CD4-positive, alpha-beta T cell (primary cell): Measurements from ENCODE around the gene EP400. TPM values are rescaled to one million over a fixed set of nuclear protein-coding genes. Genes with fewer than 3 reads are reported as not detected.
A peak's percentile ranks its signal among the peaks of the same experiment; 100 is the strongest.

Experiments
- ATAC-seq: fragments of 200-7000 bp; cut with Tn5 transposase; one replicate; pipeline ENCODE4 v1.10.0; 2022; ENCODE audit warnings: mild to moderate bottlenecking; ENCODE audit not compliant: poor library complexity
- CTCF ChIA-PET: fragments of 350-600 bp; sonication (Branson Sonifier 250); formaldehyde crosslinking; loops from one replicate; lab custom pipeline; 2021; ENCODE audit warnings: antibody characterized with exemption, inconsistent platforms; lab: Charles Lee
- POLR2A ChIA-PET: fragments of 350-600 bp; sonication (Branson Sonifier 250); formaldehyde crosslinking; loops from one replicate; lab custom pipeline; 2021; ENCODE audit warnings: antibody characterized with exemption, inconsistent platforms; lab: Charles Lee
- DNase-seq, 14 experiments: peaks; one replicate each; pipeline ENCODE4 v3.0.0-alpha.2; 2013 to 2020; ENCODE audit warnings: mixed read lengths in 2 of 14
- H3K27ac ChIP-seq, 2 donors: one replicate each; pipeline versions ENCODE4 v1.5.1 to v1.7.0; 2013; ENCODE audit warnings: low read length in 2 of 2, low read depth in 1 of 2, mild to moderate bottlenecking in 1 of 2
- H3K27me3 ChIP-seq, 2 experiments: 1 replicate in 1 of 2; 2 replicates in 1 of 2; pipeline versions ENCODE4 v1.6.1 to v1.7.0; 2013; ENCODE audit warnings: low read length in 2 of 2, control low read depth in 1 of 2, mild to moderate bottlenecking in 1 of 2, moderate library complexity in 1 of 2; ENCODE audit not compliant: insufficient read depth in 2 of 2, control insufficient read depth in 1 of 2
- H3K36me3 ChIP-seq: one replicate; pipeline ENCODE4 v1.6.1; 2013; ENCODE audit warnings: low read length, control low read depth; ENCODE audit not compliant: insufficient read depth
- H3K4me1 ChIP-seq: one replicate; pipeline ENCODE4 v1.6.1; 2013; ENCODE audit warnings: low read length, control low read depth; ENCODE audit not compliant: insufficient read depth
- H3K4me3 ChIP-seq: one replicate; pipeline ENCODE4 v1.5.1; 2013; ENCODE audit warnings: mild to moderate bottlenecking, low read length, moderate library complexity
- H3K9me3 ChIP-seq, 2 experiments: 1 replicate in 1 of 2; 2 replicates in 1 of 2; pipeline versions ENCODE4 v1.6.1 to v1.7.0; 2013; ENCODE audit warnings: low read length in 2 of 2, mild to moderate bottlenecking in 2 of 2, control low read depth in 1 of 2, moderate library complexity in 1 of 2; ENCODE audit not compliant: control insufficient read depth in 1 of 2, insufficient read depth in 1 of 2
- H3K27ac Mint-ChIP-seq: one replicate; pipeline ENCODE4 v1.8.0; 2020; ENCODE audit warnings: mixed read lengths
- H3K27me3 Mint-ChIP-seq: one replicate; pipeline ENCODE4 v1.8.0; 2021; ENCODE audit warnings: mixed read lengths
- H3K36me3 Mint-ChIP-seq: one replicate; pipeline ENCODE4 v1.8.0; 2021; ENCODE audit warnings: low read depth, mixed read lengths
- H3K4me1 Mint-ChIP-seq: one replicate; pipeline ENCODE4 v1.8.0; 2021; ENCODE audit warnings: low read depth, mixed read lengths
- H3K4me3 Mint-ChIP-seq: one replicate; pipeline ENCODE4 v1.8.0; 2020; ENCODE audit warnings: mild to moderate bottlenecking, mixed read lengths
- H3K9me3 Mint-ChIP-seq: one replicate; pipeline ENCODE4 v1.8.0; 2020; ENCODE audit warnings: mixed read lengths
- CTCF ChIP-seq: fragments of 200-600 bp; IDR thresholded peaks from one replicate; pipeline ENCODE4 v1.8.0; 2022; ENCODE audit warnings: antibody characterized with exemption, mild to moderate bottlenecking
- intact Hi-C, 2 experiments: fragments of 100-400 bp; cut with DNase I in 1 of 2; cut with micrococcal nuclease in 1 of 2; formaldehyde crosslinking; loops; one replicate each; pipeline versions ENCODE4 v1.15.1 to v1.9.0; 2023 to 2025; cut with DNase I, micrococcal nuclease
- total RNA-seq, 174 experiments: library from RNA in 2 of 174; stranded (reverse) in 2 of 174; gene quantifications; one replicate each; pipeline ENCODE4 v1.2.3 and lab custom pipeline; 2021 to 2026

The EP400 gene
- total RNA-seq, 2 experiments from 2014 or later = 56.4 to 56.5 TPM

- Histone ChIP-seq H3K9me3 (no peaks in the 10 kb centered on the region), H3K27ac (no peak overlapping the region), H3K4me3 (no peak overlapping the region), H3K27me3 (no peaks in the 10 kb centered on the region), H3K4me1 (no peaks in the 10 kb centered on the region), H3K36me3 (peaks cover 87% of the 10 kb centered on the region)
- ChIA-PET CTCF (no interaction called here), POLR2A (no interaction called here)
- H3K4me1 Mint-ChIP-seq = no peaks in the 10 kb centered on the region
- H3K27me3 Mint-ChIP-seq = no peaks in the 10 kb centered on the region
- H3K27ac Mint-ChIP-seq = no peak overlapping the region
- no peak for DNase-seq
- no peak for ATAC-seq
- TF ChIP-seq CTCF = no peak
- intact Hi-C loops = no loop called here
- H3K9me3 Mint-ChIP-seq = no peaks in the 10 kb centered on the region
- peaks cover 93% of the 10 kb centered on the region for H3K36me3 Mint-ChIP-seq
- no peak overlapping the region for H3K4me3 Mint-ChIP-seq
Measured at GRCh38 chr12:132036063-132036683, 86.4 kb downstream of the EP400 start.

- no peak overlapping the region for H3K4me3 Mint-ChIP-seq
- intact Hi-C loops = no loop called here
- no peak for DNase-seq
- ATAC-seq = no peak
- no peaks in the 10 kb centered on the region for H3K9me3 Mint-ChIP-seq
- Histone ChIP-seq H3K27ac (no peak overlapping the region), H3K36me3 (peaks cover 88% of the 10 kb centered on the region), H3K9me3 (no peaks in the 10 kb centered on the region), H3K4me3 (no peak overlapping the region), H3K27me3 (no peaks in the 10 kb centered on the region), H3K4me1 (no peaks in the 10 kb centered on the region)
- ChIA-PET POLR2A (no interaction called here), CTCF (interaction anchor here (0.6 kb wide), 1 partner anchor 19 kb away, joined by 3 read pairs; no protein-coding TSS in a partner anchor)
- no peak for TF ChIP-seq CTCF
- H3K4me1 Mint-ChIP-seq = no peaks in the 10 kb centered on the region
- peaks cover 96% of the 10 kb centered on the region for H3K36me3 Mint-ChIP-seq
- H3K27ac Mint-ChIP-seq = peak overlapping the region; percentile 33
- no peaks in the 10 kb centered on the region for H3K27me3 Mint-ChIP-seq
Measured at GRCh38 chr12:132040906-132041606, 91.3 kb downstream of the EP400 start.

GRCh38 chr12:132043216-132043615 lies 93.5 kb downstream of the EP400 start:
- H3K36me3 ChIP-seq = peaks cover 76% of the 10 kb centered on the region
- Mint-ChIP-seq H3K36me3 (peaks cover 93% of the 10 kb centered on the region), H3K4me1 (no peaks in the 10 kb centered on the region), H3K27ac (no peak overlapping the region), H3K9me3 (no peaks in the 10 kb centered on the region), H3K27me3 (no peaks in the 10 kb centered on the region), H3K4me3 (no peak overlapping the region)
- H3K9me3 ChIP-seq = no peaks in the 10 kb centered on the region
- H3K4me1 ChIP-seq = no peaks in the 10 kb centered on the region
- H3K4me3 ChIP-seq = no peak overlapping the region
- no peaks in the 10 kb centered on the region for H3K27me3 ChIP-seq
- ChIA-PET CTCF (no interaction called here), POLR2A (no interaction called here)
- ATAC-seq (no peak), DNase-seq (no peak)
- TF ChIP-seq CTCF = no peak
- intact Hi-C loops = no loop called here
- H3K27ac ChIP-seq = no peak overlapping the region
